Measurements from ENCODE around the gene SPACA4. TPM values are rescaled to one million over a fixed set of nuclear protein-coding genes. Genes with fewer than 3 reads are reported as not detected.

Gene SPACA4
- total RNA-seq, 4 donors from 2014 or later, result not detected

DNA sequence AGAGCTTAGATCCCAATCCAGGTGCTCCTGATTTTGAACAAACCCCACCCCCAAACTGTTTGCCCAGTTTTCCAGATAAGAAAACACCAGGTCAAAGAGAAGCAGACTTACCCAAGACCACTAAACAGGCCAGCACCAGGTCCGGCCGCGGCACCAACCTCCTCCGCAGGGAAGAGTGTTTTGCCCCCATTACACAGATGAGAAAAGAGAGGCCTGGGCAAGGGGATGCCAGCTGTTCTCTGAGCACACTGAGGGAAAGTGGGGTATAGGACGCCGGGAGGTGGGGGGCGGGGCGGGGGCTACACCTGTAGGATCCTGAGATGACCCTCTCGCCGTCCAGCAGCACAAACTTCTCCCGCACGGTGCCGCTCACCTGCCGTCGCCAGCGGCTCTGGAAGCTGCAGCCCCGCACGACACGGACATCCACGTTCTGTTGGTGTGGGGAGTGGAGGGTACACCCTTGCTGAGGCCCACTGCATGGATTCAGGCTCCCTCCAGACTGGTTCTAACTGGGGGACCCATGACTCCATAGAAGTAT lies 3.1 kb downstream of the SPACA4 start:
- Histone ChIP-seq H3K36me3 (peaks cover 0 to 3% (median 1%) of the 10 kb centered on the region in 4 donors), H3K27me3 (no peaks in the 10 kb centered on the region), H3K4me1 (peaks cover 0 to 3% (median under 1%) of the 10 kb centered on the region in 4 donors), H3K4me3 (no peak overlapping the region), H3K9me3 (no peaks in the 10 kb centered on the region), H3K27ac (replicated peaks in 1 of 4) (no peak overlapping the region)
- TF ChIP-seq POLR2A (IDR thresholded peaks at IDR 0.05; ENCODE audit: low read depth) (no peak), POLR2AphosphoS5 (IDR thresholded peaks at IDR 0.05) (no peak), EP300 (IDR thresholded peaks at IDR 0.05) (no peak)
- TF ChIP-seq, protein P1, sequence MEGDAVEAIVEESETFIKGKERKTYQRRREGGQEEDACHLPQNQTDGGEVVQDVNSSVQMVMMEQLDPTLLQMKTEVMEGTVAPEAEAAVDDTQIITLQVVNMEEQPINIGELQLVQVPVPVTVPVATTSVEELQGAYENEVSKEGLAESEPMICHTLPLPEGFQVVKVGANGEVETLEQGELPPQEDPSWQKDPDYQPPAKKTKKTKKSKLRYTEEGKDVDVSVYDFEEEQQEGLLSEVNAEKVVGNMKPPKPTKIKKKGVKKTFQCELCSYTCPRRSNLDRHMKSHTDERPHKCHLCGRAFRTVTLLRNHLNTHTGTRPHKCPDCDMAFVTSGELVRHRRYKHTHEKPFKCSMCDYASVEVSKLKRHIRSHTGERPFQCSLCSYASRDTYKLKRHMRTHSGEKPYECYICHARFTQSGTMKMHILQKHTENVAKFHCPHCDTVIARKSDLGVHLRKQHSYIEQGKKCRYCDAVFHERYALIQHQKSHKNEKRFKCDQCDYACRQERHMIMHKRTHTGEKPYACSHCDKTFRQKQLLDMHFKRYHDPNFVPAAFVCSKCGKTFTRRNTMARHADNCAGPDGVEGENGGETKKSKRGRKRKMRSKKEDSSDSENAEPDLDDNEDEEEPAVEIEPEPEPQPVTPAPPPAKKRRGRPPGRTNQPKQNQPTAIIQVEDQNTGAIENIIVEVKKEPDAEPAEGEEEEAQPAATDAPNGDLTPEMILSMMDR (IDR thresholded peaks at IDR 0.05), result no peak
- DNase-seq (ENCODE audit: extremely low spot score), result no peak
- WGBS, result 96% methylated on average over 14 of the region's 20 CpGs
- intact Hi-C loops (cut with DNase I), result no loop called here

DNA sequence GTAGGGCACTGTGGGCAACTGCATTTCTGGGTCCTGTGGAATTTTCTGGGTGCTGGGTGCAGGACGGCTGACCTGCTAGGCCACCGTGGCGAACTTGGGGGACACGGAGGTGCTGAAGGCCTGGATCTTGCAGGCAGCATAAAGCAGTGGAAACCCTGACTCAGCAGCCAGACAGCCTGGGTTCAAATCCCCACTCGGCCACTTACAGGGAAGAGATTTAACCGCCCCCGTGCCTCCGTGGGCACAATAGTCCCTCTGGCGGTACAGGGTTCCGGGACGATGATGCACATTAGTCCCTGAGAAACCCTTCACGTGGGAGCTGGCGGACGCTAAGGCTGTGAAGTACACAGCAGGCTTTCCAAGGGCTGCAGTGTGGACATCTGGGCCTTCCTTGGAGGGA lies 5.3 kb downstream of the SPACA4 start:
- Histone ChIP-seq H3K9me3 (no peaks in the 10 kb centered on the region), H3K4me1 (peaks cover 5 to 26% (median 13%) of the 10 kb centered on the region in 4 donors), H3K4me3 (no peak overlapping the region), H3K27me3 (no peaks in the 10 kb centered on the region), H3K36me3 (peaks cover 21 to 26% (median 23%) of the 10 kb centered on the region in 4 donors), H3K27ac (replicated peaks in 1 of 4) (no peak overlapping the region)
- TF ChIP-seq EP300 (IDR thresholded peaks at IDR 0.05), result no peak
- TF ChIP-seq, protein P1 (IDR thresholded peaks at IDR 0.05), result no peak
- no peak for TF ChIP-seq POLR2A (IDR thresholded peaks at IDR 0.05; ENCODE audit: low read depth)
- TF ChIP-seq POLR2AphosphoS5 (IDR thresholded peaks at IDR 0.05), result no peak
- 94% methylated on average over 3 of the region's 14 CpGs for WGBS
- DNase-seq (ENCODE audit: extremely low spot score), result no peak
- intact Hi-C loops (cut with DNase I), result no loop called here

DNA sequence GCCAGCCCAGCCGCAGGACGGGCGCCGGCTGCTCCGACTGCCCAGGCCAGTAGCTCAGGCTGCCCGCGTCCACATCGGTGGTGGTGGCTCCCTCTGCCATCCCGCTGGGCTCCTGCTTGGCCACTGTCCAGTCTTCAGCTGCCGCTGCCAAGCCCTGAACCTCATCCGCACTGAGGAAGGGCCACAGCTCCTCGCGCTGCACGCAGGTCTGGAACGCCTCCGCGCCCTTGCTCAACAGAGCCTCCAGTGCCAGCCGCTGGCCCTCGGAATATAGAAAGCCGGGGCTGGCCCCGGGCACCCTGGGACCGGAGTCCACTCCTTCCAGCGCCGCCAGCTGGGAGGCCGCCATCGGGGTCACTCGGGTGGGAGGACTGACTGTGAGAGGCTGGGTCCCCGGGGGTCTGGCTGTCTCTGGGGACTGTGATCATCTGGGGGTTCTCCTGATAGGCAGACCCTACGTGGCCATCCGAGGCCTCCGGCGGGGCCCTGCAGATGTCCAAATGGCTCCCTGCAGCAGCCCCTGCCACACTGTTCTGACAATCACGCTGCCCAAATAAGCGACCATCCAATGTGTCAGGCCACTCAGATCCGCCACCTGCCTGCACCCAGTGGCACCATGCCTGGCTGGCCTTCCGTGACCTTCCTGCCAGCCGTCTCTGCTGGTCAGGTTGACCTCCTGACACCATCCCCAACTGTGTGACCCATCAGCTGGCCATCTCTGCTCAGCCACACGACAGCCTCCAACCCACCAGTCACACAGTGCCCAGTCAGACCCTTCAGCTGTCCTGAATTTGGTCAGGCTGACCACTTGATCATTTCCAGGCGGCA lies 6.7 kb downstream of the SPACA4 start:
- no peaks in the 10 kb centered on the region for H3K9me3 ChIP-seq
- intact Hi-C loops (cut with DNase I), result no loop called here
- H3K4me3 ChIP-seq, result no peak overlapping the region
- peaks cover 24 to 36% (median 31%) of the 10 kb centered on the region in 4 donors for H3K36me3 ChIP-seq
- 87% methylated on average over 23 of the region's 39 CpGs for WGBS
- no peaks in the 10 kb centered on the region for H3K27me3 ChIP-seq
- H3K4me1 ChIP-seq, result peaks cover 18 to 39% (median 26%) of the 10 kb centered on the region in 4 donors
- H3K27ac ChIP-seq (replicated peaks in 1 of 4), result no peak overlapping the region
- no peak for TF ChIP-seq POLR2AphosphoS5 (IDR thresholded peaks at IDR 0.05)
- no peak for TF ChIP-seq EP300 (IDR thresholded peaks at IDR 0.05)
- TF ChIP-seq, protein P1 (IDR thresholded peaks at IDR 0.05), result no peak
- TF ChIP-seq POLR2A (IDR thresholded peaks at IDR 0.05; ENCODE audit: low read depth), result no peak
- no peak for DNase-seq (ENCODE audit: extremely low spot score)

DNA sequence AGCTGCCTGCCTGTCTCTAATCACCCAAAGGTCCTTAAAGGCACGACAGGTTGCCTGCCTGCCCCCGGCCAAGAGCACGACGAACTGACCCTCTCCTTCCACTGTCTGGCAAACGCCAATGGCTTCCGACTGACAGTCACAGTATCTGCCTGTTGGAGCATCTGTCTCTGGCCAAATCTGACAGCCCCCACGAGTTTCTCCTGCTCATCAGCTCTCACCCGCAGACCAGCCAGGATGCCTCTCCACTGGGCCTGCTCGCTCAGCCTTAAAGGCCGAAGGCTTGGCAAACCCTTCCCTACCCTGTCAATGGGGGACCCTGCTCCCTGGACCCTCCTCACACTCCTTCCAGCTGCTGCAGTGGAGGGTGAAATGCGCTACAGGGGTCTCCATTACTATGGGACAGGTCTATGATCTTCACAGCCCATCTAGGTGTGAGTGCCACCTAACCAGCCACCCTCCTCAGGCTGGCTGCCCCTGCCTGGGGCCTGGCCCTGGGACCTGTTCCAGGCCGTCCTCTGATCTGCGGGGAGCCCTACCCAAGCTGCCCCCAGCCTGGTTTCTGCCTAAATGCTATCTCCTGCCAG lies 7.4 kb downstream of the SPACA4 start:
- intact Hi-C loops (cut with DNase I), result no loop called here
- peaks cover 24 to 36% (median 31%) of the 10 kb centered on the region in 4 donors for H3K36me3 ChIP-seq
- H3K4me3 ChIP-seq, result no peak overlapping the region
- H3K9me3 ChIP-seq, result no peaks in the 10 kb centered on the region
- H3K4me1 ChIP-seq, result peaks cover 20 to 41% (median 30%) of the 10 kb centered on the region in 4 donors
- no peaks in the 10 kb centered on the region for H3K27me3 ChIP-seq
- TF ChIP-seq POLR2A (IDR thresholded peaks at IDR 0.05; ENCODE audit: low read depth) (no peak), EP300 (IDR thresholded peaks at IDR 0.05) (no peak), POLR2AphosphoS5 (IDR thresholded peaks at IDR 0.05) (no peak)
- TF ChIP-seq, protein P1 (IDR thresholded peaks at IDR 0.05), result no peak
- 87% methylated on average over 3 of the region's 13 CpGs for WGBS
- no peak for DNase-seq (ENCODE audit: extremely low spot score)
- peak overlapping the region in 1 of 4 donors; percentile 27 for H3K27ac ChIP-seq (replicated peaks in 1 of 4)

All from esophagus muscularis mucosa (tissue), 4 donors.